SU-DHL-6 (cell line): ENCODE results near the gene SKA2.
"Not testable (repeated sequence)": the region's sequence is repeated elsewhere in the genome, so short reads cannot be mapped to it uniquely, and the experiment has no call there.

Source experiments
- H2AFZ ChIP-seq: fragments of 200-600 bp; sonication (generic); 2 replicates; pipeline ENCODE4 v1.6.1; 2014; ENCODE audit warnings: low read depth, mild to moderate bottlenecking, moderate library complexity, mixed read lengths, antibody characterized with exemption, low read length; ENCODE audit not compliant: severe bottlenecking
- H3F3A ChIP-seq: fragments of 200-600 bp; shearing (Covaris generic); 2 replicates; pipeline ENCODE4 v1.6.0; 2016; ENCODE audit warnings: antibody characterized with exemption, mild to moderate bottlenecking; ENCODE audit not compliant: insufficient read depth
- H3K27ac ChIP-seq: fragments of 200-600 bp; sonication (generic); 2 replicates; pipeline ENCODE4 v1.5.1; 2016; ENCODE audit warnings: low read depth, mild to moderate bottlenecking, low read length, moderate library complexity, mixed read lengths
- H3K27me3 ChIP-seq: fragments of 200-600 bp; sonication (generic), shearing (Covaris generic); 2 replicates; pipeline ENCODE4 v1.6.0; 2014; ENCODE audit warnings: mild to moderate bottlenecking, low read length
- H3K36me3 ChIP-seq: fragments of 200-600 bp; sonication (generic); 2 replicates; pipeline ENCODE4 v1.6.1; 2014; ENCODE audit warnings: mild to moderate bottlenecking, low read length, mixed read lengths
- H3K4me2 ChIP-seq: fragments of 300-600, 200-600 bp; shearing (Covaris generic), sonication (generic); 2 replicates; pipeline ENCODE4 v1.6.0; 2014; ENCODE audit warnings: low read length, low read depth, mild to moderate bottlenecking; ENCODE audit not compliant: poor library complexity, severe bottlenecking
- H3K4me3 ChIP-seq: fragments of 200-600 bp; sonication (generic); 2 replicates; pipeline ENCODE4 v1.5.1; 2014; ENCODE audit warnings: antibody characterized with exemption, low read length, mild to moderate bottlenecking, mixed read lengths; ENCODE audit not compliant: insufficient read depth, poor library complexity, severe bottlenecking
- H3K79me2 ChIP-seq: fragments of 200-600 bp; sonication (generic); 2 replicates; pipeline ENCODE4 v1.6.1; 2014; ENCODE audit warnings: mild to moderate bottlenecking, low read length, moderate library complexity; ENCODE audit not compliant: insufficient read depth
- H3K9ac ChIP-seq: fragments of 200-600 bp; sonication (generic); 2 replicates; pipeline ENCODE4 v1.7.0; 2014; ENCODE audit warnings: mild to moderate bottlenecking, low read length
- H3K9me2 ChIP-seq: fragments of 200-600 bp; sonication (generic); replicated peaks from 2 replicates; pipeline ENCODE4 v1.6.1; 2014; ENCODE audit warnings: low read length; ENCODE audit not compliant: insufficient read depth
- H3K9me3 ChIP-seq: fragments of 200-600 bp; sonication (generic); 2 replicates; pipeline ENCODE4 v1.6.1; 2014; ENCODE audit warnings: low read length, mixed read lengths; ENCODE audit not compliant: insufficient read depth
- H4K20me1 ChIP-seq: fragments of 200-600 bp; sonication (generic); 2 replicates; pipeline ENCODE4 v1.6.1; 2014; ENCODE audit warnings: low read depth, mild to moderate bottlenecking, antibody characterized with exemption, low read length, moderate library complexity, mixed read lengths
- EZH2phosphoT487 ChIP-seq: fragments of 200-600 bp; sonication (generic), shearing (Covaris generic); conservative IDR thresholded peaks from 2 replicates; pipeline ENCODE4 v1.6.1; 2018; ENCODE audit warnings: mild to moderate bottlenecking, antibody characterized with exemption, low read length, moderate library complexity, mixed read lengths
- TF ChIP-seq, protein P1 (sequence below): fragments of 200-600 bp; sonication (generic); IDR thresholded peaks from one replicate; pipeline ENCODE4 v1.5.1; 2017; ENCODE audit warnings: antibody characterized with exemption, mild to moderate bottlenecking, low read length, moderate library complexity; ENCODE audit not compliant: insufficient read depth, poor library complexity, severe bottlenecking

Gene SKA2

DNA sequence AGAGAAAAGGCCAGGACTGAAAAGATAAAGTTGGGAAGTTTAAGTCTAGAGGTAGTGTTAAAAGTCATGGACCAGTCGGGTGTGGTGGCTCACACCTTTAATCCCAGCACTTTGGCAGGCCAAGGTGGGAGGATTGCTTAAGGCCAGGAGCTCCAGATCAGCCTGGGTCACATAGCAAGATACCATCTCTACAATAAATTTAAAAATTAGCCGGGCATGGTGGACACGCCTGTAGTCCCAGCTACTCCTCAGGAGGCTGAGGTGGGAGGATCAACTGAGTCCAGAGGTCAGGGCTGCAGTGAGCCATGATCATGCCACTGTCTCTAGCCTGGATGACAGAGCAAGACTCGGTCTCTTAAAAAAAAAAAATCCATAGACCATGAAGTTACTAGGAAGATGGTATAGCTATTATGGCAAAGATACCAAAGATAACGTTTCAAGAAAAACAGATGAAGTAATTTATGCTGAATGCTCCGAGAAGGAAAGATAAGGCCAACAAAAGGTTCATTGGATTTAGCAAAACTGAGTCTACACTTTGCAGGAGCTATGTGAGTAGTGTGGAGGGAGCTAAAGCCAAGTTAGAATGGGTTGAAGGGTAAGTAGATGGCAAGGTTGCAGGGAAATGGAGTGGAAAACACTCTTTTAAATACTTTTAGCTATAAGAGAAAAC is 60.0 kb downstream of the SKA2 start:
- H3K36me3 ChIP-seq, result peaks cover 22% of the 10 kb centered on the region; the same call in 1 of the 2 replicates
- H3K79me2 ChIP-seq, result peaks cover 86% of the 10 kb centered on the region
- H3F3A ChIP-seq, result peaks cover 3% of the 10 kb centered on the region; the same call in 1 of the 2 replicates
- no peak overlapping the region for H3K4me2 ChIP-seq
- no peak overlapping the region for H3K9ac ChIP-seq
- no peak overlapping the region for H3K27ac ChIP-seq
- H3K9me2 ChIP-seq, result no peaks in the 10 kb centered on the region
- H2AFZ ChIP-seq, result no peak overlapping the region
- H3K27me3 ChIP-seq, result no peaks in the 10 kb centered on the region
- no peak overlapping the region for H3K4me3 ChIP-seq
- H4K20me1 ChIP-seq, result no peaks in the 10 kb centered on the region
- no peaks in the 10 kb centered on the region for H3K9me3 ChIP-seq
- TF ChIP-seq EZH2phosphoT487, result no peak
- TF ChIP-seq, protein P1, sequence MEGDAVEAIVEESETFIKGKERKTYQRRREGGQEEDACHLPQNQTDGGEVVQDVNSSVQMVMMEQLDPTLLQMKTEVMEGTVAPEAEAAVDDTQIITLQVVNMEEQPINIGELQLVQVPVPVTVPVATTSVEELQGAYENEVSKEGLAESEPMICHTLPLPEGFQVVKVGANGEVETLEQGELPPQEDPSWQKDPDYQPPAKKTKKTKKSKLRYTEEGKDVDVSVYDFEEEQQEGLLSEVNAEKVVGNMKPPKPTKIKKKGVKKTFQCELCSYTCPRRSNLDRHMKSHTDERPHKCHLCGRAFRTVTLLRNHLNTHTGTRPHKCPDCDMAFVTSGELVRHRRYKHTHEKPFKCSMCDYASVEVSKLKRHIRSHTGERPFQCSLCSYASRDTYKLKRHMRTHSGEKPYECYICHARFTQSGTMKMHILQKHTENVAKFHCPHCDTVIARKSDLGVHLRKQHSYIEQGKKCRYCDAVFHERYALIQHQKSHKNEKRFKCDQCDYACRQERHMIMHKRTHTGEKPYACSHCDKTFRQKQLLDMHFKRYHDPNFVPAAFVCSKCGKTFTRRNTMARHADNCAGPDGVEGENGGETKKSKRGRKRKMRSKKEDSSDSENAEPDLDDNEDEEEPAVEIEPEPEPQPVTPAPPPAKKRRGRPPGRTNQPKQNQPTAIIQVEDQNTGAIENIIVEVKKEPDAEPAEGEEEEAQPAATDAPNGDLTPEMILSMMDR, result no peak

DNA sequence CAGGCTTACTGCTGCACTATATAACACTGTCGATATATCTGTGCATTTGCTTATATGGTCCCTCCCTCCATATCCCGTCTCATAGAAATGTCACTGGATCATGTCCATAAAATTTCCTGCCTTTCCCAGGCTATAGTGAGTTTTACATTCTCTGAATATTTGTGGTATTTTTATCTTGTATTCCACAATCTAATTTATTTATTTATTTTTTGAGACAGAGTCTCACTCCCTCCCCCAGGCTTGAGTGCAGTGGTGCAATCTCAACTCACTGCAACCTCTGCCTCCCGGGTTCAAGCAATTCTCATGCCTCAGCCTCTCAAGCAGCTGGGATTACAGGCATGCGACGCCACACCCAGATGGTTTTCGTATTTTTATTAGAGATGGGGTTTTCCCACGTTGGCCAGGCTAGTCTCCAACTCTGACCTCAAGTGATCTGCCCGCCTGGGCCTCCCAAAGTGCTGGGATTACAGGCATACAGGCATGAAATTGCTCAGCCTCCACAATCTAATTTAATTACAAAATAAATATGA is 61.2 kb downstream of the SKA2 start:
- TF ChIP-seq EZH2phosphoT487, result no peak
- TF ChIP-seq, protein P1, result no peak
- Histone ChIP-seq H3F3A (peaks cover 3% of the 10 kb centered on the region; the same call in 1 of the 2 replicates), H3K9ac (no peak overlapping the region), H3K4me2 (peak overlapping the region; percentile 17), H3K4me3 (no peak overlapping the region), H3K27me3 (no peaks in the 10 kb centered on the region), H2AFZ (no peak overlapping the region), H3K27ac (no peak overlapping the region), H3K79me2 (peaks cover 76% of the 10 kb centered on the region), H4K20me1 (no peaks in the 10 kb centered on the region), H3K9me2 (no peaks in the 10 kb centered on the region), H3K9me3 (no peaks in the 10 kb centered on the region), H3K36me3 (peaks cover 19% of the 10 kb centered on the region; the same call in 1 of the 2 replicates)

DNA sequence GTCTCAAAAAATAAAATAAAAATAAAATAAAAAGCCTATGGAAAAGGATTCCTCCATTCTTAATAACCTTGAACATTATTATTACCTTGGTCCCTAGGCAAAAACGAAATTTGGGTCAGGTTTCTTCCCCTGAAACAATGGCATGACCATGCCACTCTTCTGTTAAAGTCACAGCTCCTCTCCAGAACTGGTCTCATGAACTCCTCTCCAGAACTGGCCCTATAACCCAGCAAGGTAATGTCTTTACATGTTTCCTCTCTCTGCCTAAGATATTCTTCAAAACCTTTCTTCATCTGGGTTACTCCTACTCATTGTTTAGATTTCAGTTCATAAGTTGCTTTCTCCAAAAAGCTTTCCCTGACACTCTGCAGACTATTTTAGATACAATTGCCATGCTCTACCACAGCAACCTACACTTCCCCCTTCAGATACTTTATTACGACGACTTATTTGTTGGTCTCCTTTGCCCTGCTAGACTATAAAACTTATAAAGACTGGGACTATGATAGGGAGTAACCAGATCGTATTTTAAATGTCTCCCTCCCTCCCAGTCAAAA is 61.8 kb downstream of the SKA2 start:
- Histone ChIP-seq H3F3A (peaks cover 3% of the 10 kb centered on the region; the same call in 1 of the 2 replicates), H3K27me3 (no peaks in the 10 kb centered on the region), H3K9me3 (no peaks in the 10 kb centered on the region), H3K9me2 (no peaks in the 10 kb centered on the region), H4K20me1 (no peaks in the 10 kb centered on the region), H3K27ac (no peak overlapping the region), H3K9ac (no peak overlapping the region), H2AFZ (no peak overlapping the region), H3K4me3 (no peak overlapping the region), H3K4me2 (no peak overlapping the region), H3K36me3 (peaks cover 18% of the 10 kb centered on the region; the same call in 1 of the 2 replicates), H3K79me2 (peaks cover 70% of the 10 kb centered on the region)
- TF ChIP-seq EZH2phosphoT487, result no peak
- TF ChIP-seq, protein P1, result no peak

DNA sequence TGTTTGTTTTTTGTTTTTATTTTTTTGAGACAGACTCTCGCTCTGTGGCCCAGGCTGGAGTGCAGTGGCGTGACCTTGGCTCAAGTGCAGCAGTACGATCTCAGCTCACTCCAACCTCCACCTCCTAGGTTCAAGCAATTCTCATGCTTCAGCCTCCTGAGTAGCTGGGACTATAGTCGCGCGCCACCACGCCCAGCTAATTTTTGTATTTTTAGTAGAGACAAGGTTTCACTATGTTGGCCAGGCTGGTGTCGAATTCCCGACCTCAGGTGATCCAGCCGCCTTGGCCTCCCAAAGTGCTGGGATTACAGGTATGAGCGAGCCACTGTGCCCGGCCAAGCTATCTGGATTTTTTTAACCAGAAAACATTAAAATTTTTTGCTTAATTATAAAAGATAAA is 64.4 kb downstream of the SKA2 start:
- not testable (repeated sequence) for H2AFZ ChIP-seq, H3K27me3 ChIP-seq, H3K4me2 ChIP-seq, H3K4me3 ChIP-seq, H3K9ac ChIP-seq, H3K27ac ChIP-seq, H3F3A ChIP-seq, H3K9me2 ChIP-seq, H4K20me1 ChIP-seq, H3K9me3 ChIP-seq
- Histone ChIP-seq H3K79me2 (peaks cover 50% of the 10 kb centered on the region), H3K36me3 (peaks cover 28% of the 10 kb centered on the region; the same call in 1 of the 2 replicates)
